Measurements from ENCODE around the gene FNDC3B. TPM values are rescaled to one million over a fixed set of nuclear protein-coding genes. Genes with fewer than 3 reads are reported as not detected.

The FNDC3B gene
- total RNA-seq, 1 donor from 2014 or later, result 153 TPM

DNA sequence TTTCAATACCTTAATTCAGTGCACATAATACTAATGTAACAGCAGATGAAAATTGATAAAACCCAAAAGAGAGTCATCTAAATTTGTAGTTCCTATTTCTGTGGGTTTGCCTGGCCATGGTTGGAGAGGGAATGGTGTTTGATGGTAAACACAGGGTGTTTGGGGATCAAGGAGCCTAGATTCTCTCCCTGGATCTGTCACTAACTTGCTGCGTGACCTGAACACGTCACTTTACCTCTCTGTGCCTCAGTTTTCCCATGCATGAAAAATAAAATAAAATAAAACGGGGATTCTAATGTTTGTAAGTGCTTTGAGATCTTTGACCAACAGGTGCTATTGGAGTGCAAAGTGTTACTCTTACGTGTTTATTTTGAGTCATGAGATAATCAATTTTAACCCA, 359.1 kb downstream of the FNDC3B start:
- Histone ChIP-seq H3K36me3 (peaks cover 37% of the 10 kb centered on the region), H3K27ac (no peak overlapping the region), H3K4me1 (no peaks in the 10 kb centered on the region), H3K27me3 (ENCODE audit: low read depth) (no peaks in the 10 kb centered on the region), H3K9me3 (no peaks in the 10 kb centered on the region), H3K4me3 (no peak overlapping the region)
- intact Hi-C loops (cut with DNase I), result no loop called here
- TF ChIP-seq, protein P1, sequence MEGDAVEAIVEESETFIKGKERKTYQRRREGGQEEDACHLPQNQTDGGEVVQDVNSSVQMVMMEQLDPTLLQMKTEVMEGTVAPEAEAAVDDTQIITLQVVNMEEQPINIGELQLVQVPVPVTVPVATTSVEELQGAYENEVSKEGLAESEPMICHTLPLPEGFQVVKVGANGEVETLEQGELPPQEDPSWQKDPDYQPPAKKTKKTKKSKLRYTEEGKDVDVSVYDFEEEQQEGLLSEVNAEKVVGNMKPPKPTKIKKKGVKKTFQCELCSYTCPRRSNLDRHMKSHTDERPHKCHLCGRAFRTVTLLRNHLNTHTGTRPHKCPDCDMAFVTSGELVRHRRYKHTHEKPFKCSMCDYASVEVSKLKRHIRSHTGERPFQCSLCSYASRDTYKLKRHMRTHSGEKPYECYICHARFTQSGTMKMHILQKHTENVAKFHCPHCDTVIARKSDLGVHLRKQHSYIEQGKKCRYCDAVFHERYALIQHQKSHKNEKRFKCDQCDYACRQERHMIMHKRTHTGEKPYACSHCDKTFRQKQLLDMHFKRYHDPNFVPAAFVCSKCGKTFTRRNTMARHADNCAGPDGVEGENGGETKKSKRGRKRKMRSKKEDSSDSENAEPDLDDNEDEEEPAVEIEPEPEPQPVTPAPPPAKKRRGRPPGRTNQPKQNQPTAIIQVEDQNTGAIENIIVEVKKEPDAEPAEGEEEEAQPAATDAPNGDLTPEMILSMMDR (IDR thresholded peaks at IDR 0.05), result no peak
- ATAC-seq (no peak), DNase-seq (no peak)

DNA sequence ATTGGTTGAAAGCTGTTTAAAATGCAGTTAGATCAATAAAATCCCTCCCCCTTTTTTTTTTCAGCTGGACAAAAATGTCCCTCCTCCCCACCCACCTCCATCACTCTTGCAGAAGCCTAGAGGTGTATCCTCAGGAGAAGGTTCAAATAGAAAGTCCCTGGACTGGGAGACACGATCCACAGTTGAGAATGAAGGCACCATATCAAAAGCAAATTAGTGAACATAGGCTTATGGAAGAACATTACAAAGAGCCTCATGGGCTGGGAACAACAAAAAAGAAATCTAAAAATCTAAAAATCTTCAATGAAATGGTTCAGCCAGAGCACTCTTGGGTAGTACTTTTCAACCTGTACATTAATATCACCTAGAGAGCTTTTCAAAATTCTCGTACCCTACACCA, 362.7 kb downstream of the FNDC3B start:
- DNase-seq, result no peak
- Histone ChIP-seq H3K27me3 (ENCODE audit: low read depth) (no peaks in the 10 kb centered on the region), H3K27ac (no peak overlapping the region), H3K4me3 (no peak overlapping the region), H3K36me3 (peaks cover 24% of the 10 kb centered on the region), H3K4me1 (no peaks in the 10 kb centered on the region), H3K9me3 (no peaks in the 10 kb centered on the region)
- ATAC-seq, result no peak
- TF ChIP-seq, protein P1 (IDR thresholded peaks at IDR 0.05), result no peak
- intact Hi-C loops (cut with DNase I), result no loop called here

DNA sequence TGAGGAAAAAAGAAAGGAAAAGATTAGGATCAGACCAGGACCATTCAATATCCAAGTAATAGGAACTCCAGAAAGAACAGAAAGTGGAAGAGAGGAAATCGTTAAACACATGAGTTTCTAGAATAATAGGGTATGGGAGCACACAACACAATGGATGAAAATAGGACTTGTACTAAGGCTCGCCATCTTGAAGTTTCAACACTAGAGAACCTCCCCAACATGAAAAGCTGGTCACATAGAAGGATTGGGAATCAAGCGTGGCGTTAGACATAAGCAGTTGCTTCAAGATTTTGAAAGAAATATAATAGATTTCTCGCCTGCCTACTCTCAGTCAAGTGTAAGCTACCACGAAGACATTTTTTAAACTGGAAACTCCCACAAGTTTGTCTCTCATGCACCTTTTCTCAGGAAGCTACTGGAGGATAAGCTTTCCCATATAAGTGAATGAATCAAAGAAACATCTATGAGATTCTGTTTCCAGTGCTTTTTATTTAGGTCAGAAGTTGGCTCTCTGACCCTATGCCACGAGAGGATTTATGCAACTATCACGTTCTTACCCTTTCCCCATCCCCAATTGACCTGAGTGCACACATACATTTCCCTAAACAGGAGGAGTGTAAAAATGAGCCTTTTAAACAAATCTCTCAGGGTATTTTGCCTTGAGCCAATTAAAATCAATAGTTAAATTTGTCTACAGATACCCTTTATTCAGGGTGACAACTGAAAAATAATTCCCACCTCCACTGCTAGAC, 363.7 kb downstream of the FNDC3B start:
- Histone ChIP-seq H3K36me3 (peaks cover 15% of the 10 kb centered on the region), H3K27me3 (ENCODE audit: low read depth) (no peaks in the 10 kb centered on the region), H3K27ac (no peak overlapping the region), H3K9me3 (no peaks in the 10 kb centered on the region), H3K4me3 (no peak overlapping the region), H3K4me1 (no peaks in the 10 kb centered on the region)
- ATAC-seq (no peak), DNase-seq (no peak)
- TF ChIP-seq, protein P1 (IDR thresholded peaks at IDR 0.05), result no peak
- intact Hi-C loops (cut with DNase I), result no loop called here

DNA sequence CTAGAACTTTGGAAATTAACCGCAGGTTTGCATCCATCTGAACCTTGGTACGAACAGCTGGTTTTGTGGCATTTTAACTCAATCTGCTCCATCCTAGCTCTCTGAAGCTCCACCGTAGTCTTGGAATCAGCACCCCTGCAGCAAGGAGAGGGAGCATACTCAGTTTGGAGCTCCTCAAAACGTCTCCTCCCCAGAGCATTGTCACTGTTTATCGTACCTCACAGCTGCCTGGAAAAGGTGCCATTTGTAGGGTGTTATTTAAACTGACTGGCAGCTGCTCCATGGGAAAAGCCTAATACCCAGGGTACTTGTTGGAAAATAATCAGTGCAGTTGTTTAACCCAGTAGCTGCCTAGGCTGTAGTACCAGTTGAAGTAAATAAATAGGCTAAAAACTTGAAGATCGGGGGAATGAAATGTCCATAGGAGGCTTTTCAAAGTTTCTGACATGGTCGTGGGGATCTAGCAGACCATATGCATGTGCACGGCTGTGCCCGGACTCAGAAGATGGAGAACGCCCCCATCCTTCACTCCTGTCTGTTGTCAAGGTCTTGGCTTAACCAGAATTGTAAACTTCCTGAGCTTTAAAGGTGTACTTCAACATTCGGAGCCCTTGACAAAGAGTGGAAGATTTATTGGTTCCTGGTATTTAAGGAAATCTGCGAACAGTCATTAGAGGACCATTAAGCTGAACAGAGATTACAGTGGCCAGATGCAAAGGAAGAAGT, 365.0 kb downstream of the FNDC3B start:
- Histone ChIP-seq H3K27ac (no peak overlapping the region), H3K4me3 (no peak overlapping the region), H3K4me1 (no peaks in the 10 kb centered on the region), H3K9me3 (no peaks in the 10 kb centered on the region), H3K27me3 (ENCODE audit: low read depth) (no peaks in the 10 kb centered on the region), H3K36me3 (peaks cover 7% of the 10 kb centered on the region)
- no peak for ATAC-seq
- DNase-seq, result no peak
- intact Hi-C loops (cut with DNase I), result no loop called here
- TF ChIP-seq, protein P1 (IDR thresholded peaks at IDR 0.05), result no peak

DNA sequence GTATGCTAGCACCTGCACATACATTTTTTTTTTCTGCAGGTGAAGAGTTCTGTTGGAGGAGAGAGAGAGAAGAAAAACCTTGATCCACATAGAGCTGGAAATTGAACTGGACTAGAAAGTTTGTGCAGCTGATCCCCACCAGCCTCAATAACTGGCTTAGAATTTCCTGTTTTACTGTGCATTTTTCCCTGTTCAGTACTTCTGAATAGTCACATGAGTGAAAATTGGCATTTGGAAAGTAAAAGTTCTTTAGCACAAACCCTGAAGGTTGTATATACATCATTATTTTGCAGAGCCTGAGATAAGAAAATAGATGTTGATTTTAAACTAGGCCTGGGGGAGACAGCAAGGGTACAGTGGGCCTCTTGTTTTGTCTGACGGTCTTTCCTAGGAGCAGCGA, 366.5 kb downstream of the FNDC3B start:
- Histone ChIP-seq H3K27ac (no peak overlapping the region), H3K36me3 (peaks cover 7% of the 10 kb centered on the region), H3K4me1 (no peaks in the 10 kb centered on the region), H3K9me3 (no peaks in the 10 kb centered on the region), H3K27me3 (ENCODE audit: low read depth) (no peaks in the 10 kb centered on the region), H3K4me3 (no peak overlapping the region)
- no peak for DNase-seq
- intact Hi-C loops (cut with DNase I), result no loop called here
- TF ChIP-seq, protein P1 (IDR thresholded peaks at IDR 0.05), result no peak
- no peak for ATAC-seq
